Fibroblast of skin of right quadriceps (primary cell): ENCODE results near the gene ST3GAL3.
A peak's percentile ranks its signal among the peaks of the same experiment; 100 is the strongest.
"Not testable (repeated sequence)": the region's sequence is repeated elsewhere in the genome, so short reads cannot be mapped to it uniquely, and the experiment has no call there.

Source experiments
- DNase-seq: peaks from one replicate; pipeline ENCODE4 v3.0.0-alpha.2; 2013

The ST3GAL3 gene

GRCh38 chr1:43704838-43705237 is 2.5 kb upstream of the ST3GAL3 start:
- no peak for DNase-seq

GRCh38 chr1:43705334-43705733 is 2.0 kb upstream of the ST3GAL3 start:
- DNase-seq = no peak

GRCh38 chr1:43705982-43706597 is 1.2 kb upstream of the ST3GAL3 start:
- DNase-seq = no peak

- no peak for DNase-seq
These were observed 642 bp upstream of the ST3GAL3 start for GRCh38 chr1:43706598-43707189.

- DNase-seq = peak; percentile 28
These were observed 670 bp downstream of the ST3GAL3 start for GRCh38 chr1:43708002-43708410.

- peak; percentile 78 for DNase-seq
These were observed 3.7 kb downstream of the ST3GAL3 start for GRCh38 chr1:43711049-43711448.

GRCh38 chr1:43711524-43712386 is 4.4 kb downstream of the ST3GAL3 start:
- DNase-seq = peak; percentile 73

GRCh38 chr1:43716559-43717281 is 9.4 kb downstream of the ST3GAL3 start:
- no peak for DNase-seq

GRCh38 chr1:43719063-43719462 is 11.7 kb downstream of the ST3GAL3 start:
- peak; percentile 74 for DNase-seq

- DNase-seq = not testable (repeated sequence)
These were observed 12.5 kb downstream of the ST3GAL3 start for GRCh38 chr1:43719670-43720419.

GRCh38 chr1:43722810-43723209 is 15.5 kb downstream of the ST3GAL3 start:
- no peak for DNase-seq

- DNase-seq = no peak
These were observed 22.6 kb downstream of the ST3GAL3 start for GRCh38 chr1:43729816-43730463.

- DNase-seq = no peak
These were observed 24.7 kb downstream of the ST3GAL3 start for GRCh38 chr1:43731867-43732531.

- DNase-seq = no peak
These were observed 29.5 kb downstream of the ST3GAL3 start for GRCh38 chr1:43736819-43737218.

GRCh38 chr1:43742026-43742425 is 34.7 kb downstream of the ST3GAL3 start:
- no peak for DNase-seq

GRCh38 chr1:43743206-43743605 is 35.9 kb downstream of the ST3GAL3 start:
- DNase-seq = no peak

- no peak for DNase-seq
These were observed 40.4 kb downstream of the ST3GAL3 start for GRCh38 chr1:43747736-43748135.

- no peak for DNase-seq
These were observed 42.7 kb downstream of the ST3GAL3 start for GRCh38 chr1:43750083-43750482.

- DNase-seq = no peak
These were observed 46.1 kb downstream of the ST3GAL3 start for GRCh38 chr1:43753422-43753821.

GRCh38 chr1:43754892-43755291 is 47.6 kb downstream of the ST3GAL3 start:
- no peak for DNase-seq

- DNase-seq = no peak
These were observed 50.2 kb downstream of the ST3GAL3 start for GRCh38 chr1:43757343-43758053.
